AG08395 (cell line): Measurements from ENCODE around the gene PGAP3.

Experiments
- DNase-seq: peaks from one replicate; pipeline ENCODE4 v3.0.0; 2012; ENCODE audit warnings: mixed read lengths, low spot score

Gene PGAP3

DNA sequence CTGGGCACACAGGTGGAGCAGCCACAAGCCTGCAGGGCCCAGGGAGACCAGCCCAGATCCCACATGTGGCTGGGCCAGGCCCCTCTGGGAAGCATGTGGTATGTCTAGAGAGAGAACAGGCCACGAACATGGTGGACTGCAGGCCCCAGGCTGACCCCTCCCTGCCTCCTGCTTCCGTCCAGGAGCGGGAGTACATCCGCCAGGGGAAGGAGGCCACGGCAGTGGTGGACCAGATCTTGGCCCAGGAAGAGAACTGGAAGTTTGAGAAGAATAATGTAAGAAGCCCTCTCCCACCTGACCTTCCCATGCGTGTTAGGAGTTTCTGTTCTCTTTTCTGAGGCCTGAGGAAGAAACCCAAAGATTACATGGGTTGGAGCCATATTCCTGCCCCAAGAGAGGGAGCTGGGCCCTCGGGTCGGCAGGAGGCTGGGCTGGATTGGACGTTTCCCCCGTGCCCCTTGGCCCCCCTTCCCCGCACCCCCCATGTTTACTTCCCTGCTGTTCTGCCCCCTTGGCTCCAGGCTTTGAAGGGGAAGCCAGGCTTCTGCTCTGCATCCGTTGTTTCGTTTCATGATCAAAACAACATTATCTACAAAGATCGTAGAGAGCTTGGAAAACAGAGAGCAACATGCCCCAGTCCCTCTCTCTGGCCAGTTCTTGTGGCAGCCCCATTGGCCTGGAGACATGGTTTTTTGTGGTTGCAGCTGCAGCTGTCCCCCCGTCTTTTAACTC, 28.4 kb downstream of the PGAP3 start:
- DNase-seq = no peak

DNA sequence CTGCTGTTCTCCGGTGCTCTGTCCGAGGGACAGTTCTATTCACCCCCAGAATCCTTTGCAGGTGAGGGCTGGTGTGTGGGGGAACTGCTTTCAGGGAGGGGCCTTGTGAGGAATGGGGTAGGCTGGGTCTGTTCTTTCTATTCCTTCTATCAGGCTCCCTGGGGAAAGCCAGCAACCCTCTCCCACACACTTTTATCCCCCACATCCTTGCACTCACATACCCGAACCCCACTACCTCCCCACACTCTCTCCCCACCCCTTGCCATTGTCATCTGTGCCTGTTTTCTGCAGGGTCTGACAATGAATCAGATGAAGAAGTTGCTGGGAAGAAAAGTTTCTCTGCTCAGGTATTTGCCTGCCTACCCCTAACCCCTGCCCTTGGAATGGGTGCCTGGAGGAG, 29.1 kb downstream of the PGAP3 start:
- no peak for DNase-seq

- no peak for DNase-seq
Observed at GRCh38 chr17:39658346-39658745, 29.5 kb downstream of the PGAP3 start.

DNA sequence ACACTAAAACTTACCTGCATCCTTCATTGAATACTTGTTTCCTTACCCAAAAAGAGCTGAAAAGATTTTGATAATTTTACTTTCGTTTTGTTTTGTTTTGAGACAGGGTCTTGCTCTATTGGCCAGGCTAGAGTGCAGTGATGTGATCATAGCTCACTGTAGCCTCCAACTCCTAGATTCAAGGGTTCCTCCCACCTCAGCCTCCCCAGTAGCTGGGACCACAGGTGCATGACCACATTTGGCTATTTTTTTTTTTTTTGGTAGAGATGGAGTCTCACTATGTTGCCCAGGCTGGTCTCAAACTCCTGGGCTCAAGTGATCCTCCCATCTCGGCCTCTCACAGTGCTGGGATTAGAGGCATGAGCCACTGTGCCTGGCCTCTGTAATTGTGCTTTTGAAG, 32.8 kb downstream of the PGAP3 start:
- no peak for DNase-seq

DNA sequence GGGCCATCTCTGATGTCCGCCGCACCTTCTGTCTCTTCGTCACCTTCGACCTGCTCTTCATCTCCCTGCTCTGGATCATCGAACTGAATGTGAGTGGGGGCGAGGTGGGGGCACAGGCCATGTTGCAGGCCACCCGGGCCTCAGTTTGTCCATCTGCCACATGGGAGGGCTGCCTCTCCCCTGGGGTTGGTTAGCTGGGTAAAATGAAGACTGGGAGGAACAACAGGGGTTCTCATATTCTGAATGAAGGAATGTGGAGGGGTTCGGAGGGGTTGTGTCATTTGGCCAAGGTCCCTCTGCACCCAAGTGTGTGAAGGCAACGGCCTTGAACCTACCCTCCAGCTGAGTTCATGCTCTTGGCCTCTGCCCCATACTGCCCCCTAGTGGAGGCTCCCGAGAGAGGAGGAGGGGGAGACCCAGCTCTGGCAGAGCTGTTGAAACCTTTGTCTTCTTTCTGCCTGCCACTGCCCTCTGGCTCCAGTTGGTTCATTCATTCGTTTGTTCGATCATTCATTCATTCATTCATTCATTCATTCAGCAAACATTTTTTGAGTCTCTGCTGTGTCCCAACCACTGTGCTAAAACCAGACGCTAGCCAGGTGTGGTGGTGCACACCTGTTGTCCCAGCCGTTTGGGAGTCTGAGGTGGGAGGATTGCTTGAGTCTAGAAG, 34.1 kb downstream of the PGAP3 start:
- DNase-seq = peak; percentile 83

GRCh38 chr17:39653316-39653661, 34.6 kb downstream of the PGAP3 start:
- DNase-seq = no peak

DNA sequence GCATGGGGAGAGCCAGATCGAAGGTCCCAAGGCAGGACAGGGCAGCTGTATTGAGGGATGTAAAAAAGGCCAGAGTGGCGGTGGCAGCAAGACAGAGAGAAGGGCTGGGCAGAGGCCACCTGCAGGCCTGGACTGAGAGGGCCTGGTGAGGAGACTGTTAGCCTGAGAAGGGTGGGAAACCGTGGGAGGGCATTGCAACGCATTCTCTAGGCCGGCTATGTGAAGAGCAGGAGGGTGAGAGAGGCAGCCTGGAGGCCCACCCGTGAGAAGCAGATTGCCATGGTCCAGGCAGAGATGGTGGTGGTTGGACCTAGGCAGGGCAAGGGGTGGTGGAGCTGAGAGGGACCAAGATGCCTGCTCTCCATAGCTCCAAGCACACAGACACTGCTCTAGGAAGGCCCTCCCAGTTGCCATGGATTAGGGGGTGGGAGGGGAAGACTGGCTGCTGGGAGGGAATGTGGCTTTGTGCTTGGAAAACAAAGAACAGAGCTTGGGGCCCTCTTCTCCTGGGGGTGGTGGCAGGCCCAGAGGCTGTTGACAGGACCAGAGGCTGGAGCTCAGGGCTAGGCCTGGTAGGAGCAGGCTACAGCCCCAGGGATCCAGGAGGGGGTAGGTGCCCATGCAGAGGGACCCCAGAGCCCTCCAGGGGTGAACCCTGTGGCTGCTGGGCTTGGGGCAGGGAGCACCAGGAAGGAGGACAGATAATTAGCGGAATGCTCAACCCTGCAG, 35.1 kb downstream of the PGAP3 start:
- no peak for DNase-seq

GRCh38 chr17:39651923-39652586, 35.8 kb downstream of the PGAP3 start:
- no peak for DNase-seq

- no peak for DNase-seq
Observed at GRCh38 chr17:39650121-39650579, 37.7 kb downstream of the PGAP3 start.

DNA sequence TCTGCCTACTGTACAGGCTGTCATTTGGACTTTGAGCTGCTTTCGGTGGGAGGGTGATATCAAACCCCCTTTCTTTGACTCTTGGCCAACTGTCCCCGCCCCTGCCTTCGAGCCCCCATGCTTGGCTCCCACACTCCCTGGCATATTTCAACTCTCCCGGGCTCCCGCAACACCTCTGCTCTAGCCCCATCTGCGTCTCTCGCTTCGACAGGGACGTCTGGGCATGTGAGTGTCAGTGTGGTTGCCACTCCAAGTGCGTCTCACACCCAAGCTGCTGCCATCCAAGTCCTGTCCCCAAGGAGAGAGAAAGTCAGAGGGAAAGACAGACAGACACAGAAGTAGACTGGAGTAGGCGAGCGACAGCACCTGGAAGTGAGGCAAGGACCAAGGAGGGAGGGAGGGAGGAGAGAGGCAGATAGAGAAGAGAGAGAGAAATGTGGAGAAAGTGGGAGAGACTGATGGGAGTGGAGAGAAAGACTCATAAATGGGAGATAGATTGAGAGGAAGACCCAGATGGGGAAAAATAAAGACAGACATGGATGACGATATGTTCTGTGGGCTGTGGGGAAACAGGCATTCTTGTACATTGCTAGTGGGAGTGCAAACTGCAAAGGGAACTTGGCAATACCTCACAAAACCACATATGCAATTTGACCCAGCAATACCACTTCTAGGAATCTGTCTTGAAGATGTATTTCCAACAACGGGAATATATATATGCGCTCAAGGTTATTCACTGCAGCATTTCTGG, 39.1 kb downstream of the PGAP3 start:
- DNase-seq = no peak

- no peak for DNase-seq
Observed at GRCh38 chr17:39647256-39647655, 40.6 kb downstream of the PGAP3 start.

- DNase-seq = peak; percentile 43
Observed at GRCh38 chr17:39643271-39643670, 44.6 kb downstream of the PGAP3 start.

GRCh38 chr17:39642291-39643074, 45.4 kb downstream of the PGAP3 start:
- no peak for DNase-seq

DNA sequence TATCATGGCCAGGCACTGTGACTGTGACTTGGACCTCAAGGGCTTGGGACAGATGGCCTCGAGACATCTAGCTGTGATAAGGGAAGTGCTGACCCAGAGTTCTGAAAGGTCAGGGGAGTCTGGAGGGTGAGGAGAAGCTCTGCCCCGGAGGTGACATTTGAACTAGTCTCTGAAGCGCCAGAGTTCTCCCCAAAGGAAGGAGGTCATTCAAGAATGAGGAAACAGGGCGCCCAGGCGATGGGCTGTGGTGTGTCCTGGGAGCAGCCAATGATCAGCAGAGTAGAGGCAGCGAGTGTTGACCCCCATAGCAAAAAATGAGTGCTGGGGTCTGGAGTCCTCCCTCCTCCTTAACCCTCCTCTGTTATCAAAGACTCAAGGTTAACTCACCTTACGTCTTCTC, 46.0 kb downstream of the PGAP3 start:
- DNase-seq = no peak

DNA sequence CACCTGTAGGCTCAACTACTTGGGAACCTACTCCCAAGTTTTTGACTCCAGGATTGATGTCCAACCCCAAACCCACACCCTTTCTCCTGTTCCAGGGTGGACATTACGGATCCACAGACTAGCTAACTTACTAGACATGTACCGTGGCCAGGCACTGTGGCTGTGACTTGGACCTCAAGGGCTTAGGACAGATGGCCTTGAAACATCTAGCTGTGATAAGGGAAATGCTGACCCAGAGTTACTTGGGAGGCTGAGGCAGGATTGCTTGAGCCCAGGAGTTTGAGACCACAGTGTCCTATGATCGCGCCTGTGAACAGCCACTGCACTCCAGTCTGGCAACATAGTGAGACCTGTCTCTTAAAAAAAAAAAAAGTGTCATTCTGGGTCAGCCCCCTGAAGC, 46.8 kb downstream of the PGAP3 start:
- no peak for DNase-seq

DNA sequence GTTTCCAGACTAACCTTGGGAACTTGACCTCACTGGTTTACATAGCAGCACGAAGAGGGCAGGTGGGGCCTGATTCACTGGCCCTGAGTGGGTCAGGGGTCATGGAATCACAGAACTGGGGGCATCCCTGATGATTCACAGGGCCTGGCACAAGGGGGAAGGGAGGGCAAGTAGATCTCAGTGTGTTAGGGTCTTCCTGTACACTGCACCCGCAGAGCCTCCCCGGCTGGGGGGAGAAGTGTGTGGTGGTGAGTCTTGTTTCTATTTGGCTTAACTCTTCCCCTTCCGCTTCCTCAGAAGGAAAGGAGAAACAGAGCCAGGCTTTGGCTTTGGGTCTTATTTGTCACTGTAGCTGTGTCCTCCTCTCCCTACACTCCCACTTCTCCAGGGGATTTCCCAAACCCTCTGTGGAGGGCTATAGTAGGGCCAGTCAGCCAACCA, 47.2 kb downstream of the PGAP3 start:
- no peak for DNase-seq

- DNase-seq = no peak
Observed at GRCh38 chr17:39639566-39640458, 48.0 kb downstream of the PGAP3 start.

DNA sequence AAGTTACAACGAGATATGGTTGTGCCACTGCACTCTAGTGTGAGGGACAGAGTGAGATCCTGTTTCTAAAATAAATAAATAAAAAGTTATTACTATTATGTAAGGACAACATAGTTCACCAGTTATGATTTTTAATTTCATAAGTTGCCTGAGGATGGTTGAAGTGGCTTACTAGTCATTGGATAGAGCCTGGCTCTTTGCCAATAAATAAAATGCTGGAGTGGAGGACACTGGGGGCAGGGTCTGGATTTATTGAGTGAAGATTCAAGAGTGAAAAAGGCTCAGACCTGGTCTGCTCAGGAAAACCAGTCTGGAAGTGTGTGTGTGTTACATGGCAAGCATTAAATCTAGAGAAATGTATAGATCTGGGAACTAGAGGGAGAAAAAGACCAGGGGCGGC, 48.8 kb downstream of the PGAP3 start:
- DNase-seq = no peak

GRCh38 chr17:39638317-39638716, 49.5 kb downstream of the PGAP3 start:
- DNase-seq = no peak
